AG08395 (cell line): ENCODE measurements around the gene NRF1.
"Not testable (repeated sequence)": the region's sequence is repeated elsewhere in the genome, so short reads cannot be mapped to it uniquely, and the experiment has no call there.

ENCODE experiments used
- DNase-seq: peaks from one replicate; pipeline ENCODE4 v3.0.0; 2012; ENCODE audit warnings: mixed read lengths, low spot score

The NRF1 gene

DNA sequence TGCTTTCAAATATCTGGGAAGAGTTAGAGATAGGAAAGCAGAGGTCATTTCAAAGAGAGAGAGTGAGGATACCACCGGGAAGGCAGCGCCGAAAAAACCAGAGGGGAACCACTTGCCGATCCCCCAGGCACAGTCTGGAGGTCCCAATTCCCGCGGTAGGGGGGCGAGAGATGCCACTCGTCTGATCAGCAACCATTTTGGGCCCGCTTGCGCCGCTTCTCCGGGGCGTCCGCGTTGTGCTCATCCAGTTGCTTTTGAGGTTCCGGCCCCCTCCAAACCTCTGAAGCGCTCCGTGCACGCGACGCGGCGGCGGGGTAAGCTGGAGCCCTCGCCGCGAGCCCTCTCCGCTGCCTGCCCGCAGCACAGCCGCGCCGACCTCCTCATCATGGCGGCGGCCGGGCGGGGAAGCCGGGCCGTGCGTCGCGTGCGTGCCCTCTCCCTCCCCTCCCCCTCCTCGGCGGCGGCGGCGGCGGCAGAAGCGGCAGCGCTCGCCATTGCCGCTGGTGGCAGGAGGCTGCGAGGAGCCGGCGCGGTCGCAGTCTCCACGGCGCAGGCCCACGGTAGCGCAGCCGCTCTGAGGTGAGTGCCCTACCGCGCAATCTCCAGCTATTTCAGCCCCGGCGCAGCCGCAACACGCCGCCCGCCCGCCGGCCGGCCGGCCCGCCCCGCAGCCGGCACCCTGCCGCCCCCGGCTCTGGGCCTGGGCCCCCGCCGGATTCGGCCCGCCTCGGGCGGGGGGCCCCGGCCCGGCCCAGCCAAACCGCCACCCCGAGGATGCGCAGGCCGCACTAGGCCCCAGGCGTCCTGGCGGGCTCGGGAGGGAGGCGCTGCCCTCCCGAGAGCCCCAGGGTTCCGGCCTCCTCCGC is at the start of gene NRF1:
Gene NRF1, plus strand, starts transcription at position 475 of the 866 bp plus-strand sequence. CDS start 45,632 bp downstream, outside the sequence.
- peak; percentile 92 for DNase-seq

DNA sequence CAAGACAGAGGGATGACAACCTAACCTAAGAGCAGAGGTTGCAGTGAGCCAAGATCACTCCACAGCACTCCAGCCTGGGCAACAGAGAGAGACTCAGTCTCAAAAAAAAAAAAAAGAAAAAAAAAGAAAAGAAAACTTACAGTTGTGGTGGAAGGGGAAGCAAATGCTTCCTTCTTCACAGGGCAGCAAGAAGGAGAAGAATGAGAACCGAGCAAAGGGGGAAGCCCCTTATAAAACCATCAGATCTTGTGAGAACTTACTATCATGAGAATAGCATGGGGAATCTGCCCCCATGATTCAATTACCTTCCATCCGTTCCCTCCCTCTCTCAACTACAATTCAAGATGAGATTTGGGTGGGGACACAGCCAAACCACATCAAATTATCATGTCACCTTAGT is 45.2 kb upstream of the NRF1 start:
- DNase-seq: not testable (repeated sequence)

DNA sequence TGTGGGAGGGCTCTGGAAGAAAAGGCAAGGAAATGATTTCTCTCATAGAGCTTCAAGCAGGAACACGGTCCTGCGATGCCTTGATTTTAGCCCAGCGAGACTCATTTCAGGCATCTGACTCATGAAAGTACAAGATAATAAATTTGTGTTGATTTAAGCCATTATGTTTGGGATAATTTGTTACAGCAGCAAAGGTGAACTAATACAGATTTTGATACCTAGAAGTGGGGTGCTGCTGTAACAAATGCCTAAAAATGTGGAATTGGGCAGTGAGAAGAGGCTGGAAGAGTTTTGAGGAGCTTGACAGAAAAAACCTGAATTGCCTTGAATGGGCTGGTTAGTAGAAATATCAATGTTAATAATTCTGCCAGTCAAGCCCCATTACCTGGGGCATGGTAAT is 44.1 kb upstream of the NRF1 start:
- no peak for DNase-seq

DNA sequence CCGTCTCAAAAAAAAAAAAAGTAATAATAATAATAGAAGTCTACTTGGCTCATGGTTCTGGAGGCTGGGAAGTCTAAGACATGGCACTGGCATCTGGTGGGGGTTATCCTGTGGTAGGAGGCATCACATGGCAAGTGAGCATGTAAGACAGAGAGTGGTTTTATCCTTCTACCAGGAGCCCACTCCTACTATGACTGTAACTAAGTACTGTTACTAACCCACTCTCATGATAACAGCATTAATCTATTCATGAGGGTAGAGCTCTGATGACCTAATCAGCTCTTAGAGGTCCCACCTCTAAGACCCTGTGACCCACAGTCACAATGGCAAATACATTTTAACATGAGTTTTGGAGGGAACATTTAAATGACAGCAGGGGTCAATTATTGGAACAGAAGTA is 43.3 kb upstream of the NRF1 start:
- DNase-seq: no peak

DNA sequence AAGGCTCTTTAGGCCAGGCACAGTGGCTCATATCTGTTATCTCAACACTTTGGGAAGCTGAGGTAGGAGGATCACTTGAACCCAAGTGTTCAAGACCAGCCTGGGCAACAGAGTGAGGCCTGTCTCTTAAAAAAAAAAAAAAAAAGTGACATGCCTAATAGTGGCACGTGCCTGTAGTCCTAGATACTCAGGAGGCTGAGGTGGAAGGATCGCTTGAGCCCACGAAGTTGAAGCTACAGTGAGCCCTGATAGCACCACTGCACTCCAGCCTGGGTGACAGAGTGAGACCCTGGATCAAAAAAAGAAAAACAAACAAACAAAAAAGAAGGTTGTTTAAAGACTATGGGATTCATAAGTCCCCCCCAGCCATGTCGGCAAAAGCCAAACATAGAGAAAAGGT is 42.2 kb upstream of the NRF1 start:
- no peak for DNase-seq

DNA sequence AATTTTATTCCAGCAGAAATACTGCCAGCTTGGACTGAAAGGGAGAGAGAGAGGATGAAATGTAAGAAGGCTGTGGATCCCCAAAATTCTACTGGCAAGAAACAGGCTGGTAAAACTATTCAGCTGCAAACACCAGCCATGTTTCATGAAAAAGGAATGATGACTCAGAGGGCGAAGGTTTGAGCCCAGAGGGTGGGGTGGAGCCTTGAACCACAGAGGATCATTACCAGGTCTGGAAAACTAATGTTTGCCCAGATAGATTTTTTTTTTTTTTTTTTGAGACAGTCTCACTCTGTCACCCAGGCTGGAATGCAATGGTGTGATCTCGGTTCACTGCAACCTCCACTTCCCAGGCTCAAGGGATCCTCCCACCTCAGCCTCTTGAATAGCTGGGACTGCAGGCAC is 41.7 kb upstream of the NRF1 start:
- DNase-seq: peak; percentile 95

DNA sequence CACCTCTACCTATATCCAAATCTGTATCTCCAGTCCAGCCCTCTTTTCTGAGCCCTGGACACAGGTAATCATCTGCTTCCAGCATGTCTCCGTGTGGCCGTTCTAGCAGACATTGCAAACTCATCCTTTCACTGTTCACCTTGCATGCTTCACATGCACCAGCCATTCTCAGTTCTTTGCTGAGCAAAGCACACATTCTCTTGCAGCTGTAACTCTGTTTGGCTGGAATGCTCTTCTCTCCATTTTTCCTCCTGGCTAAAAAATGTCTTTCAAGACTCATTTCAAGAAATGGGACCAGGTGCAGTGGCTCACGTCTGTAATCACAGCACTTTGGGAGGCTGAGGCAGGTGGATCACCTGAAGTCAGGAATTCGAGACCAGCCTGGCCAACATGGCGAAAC is 40.3 kb upstream of the NRF1 start:
- no peak for DNase-seq

DNA sequence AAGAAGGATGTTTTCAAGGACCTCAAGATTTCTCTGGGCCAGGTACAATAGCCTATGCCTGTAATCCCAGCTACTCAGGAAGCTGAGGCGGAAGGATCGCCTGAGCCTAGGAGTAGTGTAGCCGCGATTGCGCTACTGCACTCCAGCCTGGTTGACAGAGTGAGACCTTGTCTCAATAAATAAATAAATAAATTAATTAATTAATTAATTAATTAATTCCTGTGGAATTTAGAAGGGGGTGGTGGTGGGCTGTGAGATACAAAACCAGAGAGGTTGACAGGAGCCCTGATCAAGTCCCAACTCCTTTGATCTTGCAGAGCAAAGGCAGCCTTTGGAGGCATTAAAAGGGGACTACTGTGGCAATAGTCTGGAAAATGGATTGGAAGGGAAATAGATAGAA is 39.3 kb upstream of the NRF1 start:
- no peak for DNase-seq

DNA sequence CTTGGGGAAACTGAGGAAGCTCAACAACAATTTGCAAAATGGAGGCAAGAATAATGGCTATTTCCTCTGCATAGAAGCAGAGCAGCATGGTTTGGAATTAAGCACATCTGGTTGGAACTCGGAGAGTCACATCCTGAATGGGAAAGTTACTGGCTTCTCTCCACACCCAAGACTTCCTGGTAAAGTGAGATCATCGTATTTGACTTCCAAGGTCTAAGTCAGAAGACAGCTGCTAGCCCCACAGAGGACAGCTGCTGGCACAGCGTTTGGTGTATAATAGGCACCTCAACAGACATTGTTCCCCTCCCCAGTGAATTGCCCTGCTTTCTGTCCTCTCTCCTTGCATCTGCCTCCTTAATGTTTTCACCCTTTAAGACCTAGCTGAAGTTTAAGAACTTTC is 37.0 kb upstream of the NRF1 start:
- DNase-seq: peak; percentile 91

DNA sequence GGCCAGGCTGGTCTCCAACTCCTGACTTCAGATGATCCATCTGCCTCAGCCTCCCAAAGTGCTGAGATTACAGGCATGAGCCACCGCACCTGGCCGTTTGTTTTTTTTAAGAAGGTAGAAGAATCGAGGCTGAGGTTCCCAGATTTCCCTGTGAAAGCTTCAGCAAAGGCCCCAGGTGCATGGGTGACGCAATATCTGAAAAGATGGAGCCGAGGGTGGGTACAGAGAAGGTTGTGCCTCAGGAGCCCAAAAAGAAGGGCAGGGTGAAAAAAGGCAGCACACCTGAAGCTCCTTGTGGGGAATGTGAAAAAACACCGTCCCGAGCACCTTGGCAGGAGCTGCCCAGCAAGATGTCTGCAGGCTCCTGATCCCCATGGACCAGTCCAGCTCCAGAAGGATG is 35.8 kb upstream of the NRF1 start:
- no peak for DNase-seq

DNA sequence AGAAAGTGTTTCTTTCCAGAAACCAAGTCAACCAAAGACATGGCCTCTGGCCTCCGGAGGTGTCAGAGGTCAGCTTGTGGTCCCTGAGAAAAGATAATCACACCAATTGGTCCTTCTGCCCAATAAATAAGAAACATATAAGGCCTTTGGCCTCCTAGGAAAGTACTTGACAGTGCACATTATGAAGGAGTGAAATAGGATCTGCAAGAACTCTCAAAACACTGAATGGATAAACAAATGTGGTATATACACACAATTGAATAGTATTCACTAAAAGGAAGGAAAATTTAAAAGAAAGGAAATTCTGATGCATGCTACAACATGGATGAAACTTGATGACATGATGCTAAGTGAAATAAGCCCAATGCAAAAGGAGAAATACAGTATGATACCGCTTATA is 35.4 kb upstream of the NRF1 start:
- no peak for DNase-seq

DNA sequence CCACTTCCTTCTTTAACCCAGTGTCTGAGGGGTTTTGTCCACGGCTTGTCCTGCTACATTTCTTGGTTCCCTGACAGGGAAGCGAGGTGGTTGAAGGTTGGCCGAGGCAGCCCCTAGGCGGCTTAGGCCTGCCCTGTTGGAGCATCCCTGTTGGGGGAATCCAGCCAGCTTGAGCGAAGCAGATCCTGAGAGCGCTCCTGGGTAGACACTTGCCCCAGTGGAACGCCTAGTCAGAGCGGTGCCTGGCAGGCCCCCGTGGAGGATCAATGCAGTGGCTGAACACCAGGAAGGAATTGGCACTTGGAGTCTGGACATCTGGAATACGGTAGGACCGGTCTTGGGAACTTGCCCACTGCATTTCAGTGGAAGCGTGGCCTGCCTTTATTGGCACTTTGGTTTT is 32.7 kb upstream of the NRF1 start:
- DNase-seq: no peak

DNA sequence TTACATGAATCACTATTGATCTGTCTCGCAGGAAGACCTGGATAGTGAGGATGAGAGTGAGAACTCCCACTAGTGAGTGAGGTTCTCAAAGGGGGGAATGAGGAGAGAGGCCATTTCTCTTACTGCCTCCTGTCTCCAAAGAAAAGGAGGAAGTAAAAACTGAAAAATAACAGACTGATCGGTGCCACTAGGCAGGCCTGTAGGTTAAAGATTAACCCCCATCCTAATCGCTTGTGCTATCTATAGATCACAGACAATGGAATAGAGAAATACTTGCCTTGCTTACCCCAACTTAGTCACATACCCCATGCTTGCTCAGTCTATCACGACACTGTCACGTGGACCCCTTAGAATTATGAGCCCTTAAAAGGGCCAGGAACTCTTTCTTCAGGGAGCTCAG is 25.3 kb upstream of the NRF1 start:
- not testable (repeated sequence) for DNase-seq

DNA sequence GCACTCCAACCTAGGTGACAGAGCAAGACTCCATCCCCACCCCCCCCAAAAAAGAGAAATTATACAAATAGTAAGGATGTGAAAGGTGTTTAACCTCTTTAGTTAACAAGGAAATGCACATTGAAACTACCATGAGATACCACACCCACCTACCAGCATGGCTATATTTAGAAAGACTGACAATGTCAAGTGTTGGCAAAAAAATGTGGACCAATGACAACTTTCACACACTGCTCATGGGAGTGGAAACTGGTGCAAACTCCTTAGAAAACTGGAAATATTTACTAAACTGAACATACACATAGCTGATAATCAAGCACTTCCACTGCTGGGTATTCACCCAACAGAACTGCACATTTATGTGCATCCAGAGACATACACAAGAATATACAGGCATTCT is 23.3 kb upstream of the NRF1 start:
- DNase-seq: no peak

DNA sequence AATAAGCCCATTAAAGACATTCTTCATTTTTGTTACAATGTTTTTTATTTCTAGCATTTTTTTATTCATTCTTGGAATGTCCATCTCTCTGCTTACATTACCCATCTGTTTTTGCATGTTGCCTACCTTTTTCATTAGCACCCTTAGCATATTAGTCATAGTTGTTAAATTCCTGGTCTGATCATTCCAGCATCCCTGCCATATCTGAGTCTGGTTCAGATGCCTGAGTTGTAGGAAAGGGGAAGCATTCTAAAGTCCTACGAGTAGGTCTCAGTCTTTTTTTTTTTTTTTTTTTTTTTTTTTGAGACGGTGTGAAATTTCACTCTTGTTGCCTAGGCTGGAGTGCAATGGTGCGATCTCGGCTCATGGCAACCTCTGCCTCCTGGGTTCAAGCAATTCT is 19.7 kb upstream of the NRF1 start:
- no peak for DNase-seq

DNA sequence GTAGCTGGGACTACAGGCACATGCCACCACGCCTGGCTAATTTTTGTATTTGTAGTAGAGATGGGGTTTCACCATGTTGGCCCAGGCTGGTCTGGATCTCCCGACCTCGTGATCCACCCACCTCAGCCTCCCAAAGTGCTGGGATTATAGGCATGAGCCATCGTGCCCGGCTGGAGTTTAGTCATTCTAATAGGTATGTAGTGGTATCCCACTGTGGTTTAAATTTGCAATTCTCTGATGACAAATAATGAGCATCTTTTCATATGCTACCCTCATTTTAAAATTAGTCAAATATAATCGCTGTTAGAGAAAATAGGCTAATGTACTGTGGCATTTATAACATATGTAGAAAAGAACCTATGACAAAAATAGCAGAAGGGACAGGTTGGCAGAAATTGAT is 15.1 kb upstream of the NRF1 start:
- DNase-seq: not testable (repeated sequence)

DNA sequence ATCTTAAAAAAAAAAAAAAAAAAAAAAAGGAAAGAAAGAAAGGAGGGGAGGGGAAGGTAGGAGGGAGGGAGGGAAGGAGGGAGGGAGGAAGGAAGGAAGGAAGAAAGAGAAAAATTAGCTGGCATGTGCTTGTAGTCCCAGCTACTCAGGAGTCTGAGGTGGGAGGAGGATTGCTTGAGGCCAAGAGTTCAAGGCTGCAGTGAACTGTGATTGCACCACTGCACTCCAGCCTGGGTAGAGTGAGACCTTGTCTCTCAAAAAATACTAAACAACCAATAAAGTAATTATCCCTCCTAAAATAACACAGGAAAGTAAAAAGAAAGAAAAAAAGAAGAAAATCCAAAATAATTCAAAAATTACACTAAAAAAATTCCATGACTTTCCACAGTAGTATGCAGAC is 13.8 kb upstream of the NRF1 start:
- no peak for DNase-seq

DNA sequence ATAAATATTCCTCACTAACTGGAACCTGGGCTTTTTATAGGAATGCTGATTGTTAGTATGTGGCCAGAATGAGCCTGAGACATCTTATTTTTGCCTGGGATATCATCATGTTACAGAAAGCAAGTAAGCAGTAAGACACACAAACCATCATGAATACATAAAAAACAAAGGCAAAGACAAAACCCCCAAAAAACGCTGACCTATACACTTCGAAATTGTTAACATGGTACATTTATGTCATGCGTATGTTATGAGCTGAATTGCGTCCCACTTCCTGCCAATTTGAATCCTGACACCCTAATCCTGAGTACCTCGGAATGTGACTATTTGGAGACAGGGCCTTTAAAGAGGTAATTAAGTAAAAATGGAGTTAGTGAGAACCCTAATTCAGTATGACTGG is 12.3 kb upstream of the NRF1 start:
- no peak for DNase-seq

DNA sequence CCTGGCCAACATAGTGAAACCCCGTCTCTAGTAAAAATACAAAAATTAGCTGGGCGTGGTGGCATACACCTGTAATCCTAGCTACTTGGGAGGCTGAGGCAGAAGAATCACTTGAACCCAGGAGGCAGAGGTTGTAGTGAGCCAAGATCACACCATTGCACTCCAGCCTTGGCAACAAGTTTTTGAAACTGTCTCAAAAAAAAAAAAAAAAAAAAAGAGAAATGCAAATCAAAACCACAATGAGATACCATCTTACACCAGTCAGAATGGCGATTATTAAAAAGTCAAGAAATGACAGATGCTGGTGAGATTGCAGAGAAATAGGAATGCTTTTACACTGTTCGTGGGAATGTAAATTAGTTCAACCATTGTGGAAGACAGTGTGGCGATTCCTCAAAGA is 7.9 kb upstream of the NRF1 start:
- DNase-seq: not testable (repeated sequence)

DNA sequence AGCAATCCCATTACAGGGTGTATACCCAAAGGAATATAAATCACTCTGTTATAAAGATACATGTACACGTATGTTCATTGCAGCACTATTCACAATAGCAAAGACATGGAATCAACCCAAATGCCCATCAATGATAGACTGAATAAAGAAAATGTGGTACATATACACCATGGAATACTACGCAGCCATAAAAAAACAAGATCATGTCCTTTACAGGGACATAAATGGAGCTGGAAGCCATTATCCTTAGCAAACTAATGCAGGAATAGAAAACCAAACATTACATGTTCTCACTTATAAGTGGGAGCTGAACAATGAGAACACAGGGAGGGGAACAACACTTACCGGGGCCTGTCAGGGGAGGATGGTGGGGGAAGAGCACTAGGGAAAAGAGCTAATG is 7.5 kb upstream of the NRF1 start:
- DNase-seq: not testable (repeated sequence)

DNA sequence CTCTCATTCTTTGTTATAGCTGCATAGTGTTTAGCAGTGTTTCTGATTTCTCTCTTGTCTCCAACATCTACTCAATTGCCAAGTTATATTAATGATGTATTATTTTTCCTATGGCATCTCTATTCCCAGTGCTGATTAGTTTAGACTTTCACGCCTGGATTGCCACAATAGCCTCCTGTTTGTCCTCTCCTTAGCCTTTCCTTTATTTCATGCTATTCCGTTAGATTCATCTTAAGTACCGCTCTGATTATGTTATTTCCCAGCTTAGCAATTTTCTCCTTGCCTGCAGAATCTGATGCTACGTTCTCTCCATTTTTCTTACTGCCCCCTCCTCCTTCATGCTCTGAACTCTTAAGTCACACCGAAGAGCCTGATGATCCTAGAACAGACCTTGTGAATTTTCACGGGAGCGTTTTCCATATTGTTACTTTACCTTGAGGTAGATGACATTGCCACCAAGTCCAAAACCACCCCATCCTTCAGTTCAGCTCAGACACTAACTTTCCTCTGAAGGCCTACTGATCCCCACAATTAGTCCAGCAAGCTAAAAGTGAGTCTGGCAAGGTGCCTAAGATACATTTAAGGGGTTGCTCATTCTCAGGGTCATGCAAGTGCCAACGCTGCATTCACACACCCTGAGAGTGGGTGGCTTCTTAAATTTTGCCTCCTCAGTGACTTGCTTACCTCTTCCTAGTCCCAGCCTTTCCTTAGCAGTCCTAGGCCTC is 6.6 kb upstream of the NRF1 start:
- no peak for DNase-seq

DNA sequence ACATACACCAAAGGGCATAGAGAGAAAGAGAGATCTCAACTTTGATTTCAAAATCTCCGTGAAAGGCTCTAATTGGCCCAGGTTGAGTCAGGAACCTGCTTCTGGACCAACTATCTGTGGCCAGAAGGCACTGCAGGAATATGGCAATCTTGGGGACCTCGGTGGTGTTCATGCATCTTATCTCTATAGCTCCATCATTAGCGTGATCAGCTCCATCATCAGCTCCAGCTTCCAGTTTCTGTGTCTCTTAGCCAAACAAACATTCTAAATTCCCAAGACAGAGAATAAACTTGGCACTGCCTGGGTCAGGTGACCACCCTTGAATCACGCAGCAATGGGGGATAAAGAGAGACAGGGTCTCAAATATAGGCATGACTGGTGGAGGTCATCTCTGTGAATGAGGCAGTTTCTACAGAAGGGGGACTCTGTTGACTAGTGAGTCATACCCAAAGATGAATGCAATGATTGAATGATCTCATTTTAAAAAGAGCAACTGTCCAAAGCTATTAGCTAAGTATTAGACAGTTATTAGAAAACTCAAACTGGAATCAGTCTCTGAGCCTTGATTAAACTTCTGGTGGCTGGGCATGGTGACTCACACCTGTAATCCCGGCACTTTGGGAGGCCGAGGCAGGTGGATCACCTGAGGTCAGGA is 5.4 kb upstream of the NRF1 start:
- DNase-seq: no peak

DNA sequence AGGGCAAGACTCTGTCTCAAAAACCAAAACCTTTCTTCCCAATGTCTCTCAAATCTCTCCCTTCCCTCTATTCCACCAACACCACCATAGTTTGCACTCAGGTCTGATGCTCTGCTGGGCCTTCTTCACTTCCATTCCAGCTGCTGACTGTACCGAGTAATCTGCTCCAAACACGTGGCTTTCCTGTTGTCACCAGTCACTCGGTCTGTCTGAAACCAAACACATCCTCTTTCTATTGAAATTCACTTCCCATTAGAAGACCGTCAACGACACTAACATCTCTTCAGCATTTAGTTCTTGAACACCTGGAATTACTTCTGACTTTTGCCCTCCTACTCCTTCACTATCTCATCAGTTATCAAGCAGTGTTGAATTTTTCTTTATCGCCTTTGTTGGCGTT is 4.7 kb upstream of the NRF1 start:
- DNase-seq: no peak
